Gastroesophageal sphincter (tissue), 4 donors: ENCODE results near the gene ATP6V0A4. TPM values are rescaled to one million over a fixed set of nuclear protein-coding genes. Genes with fewer than 3 reads are reported as not detected.

Experiments
- ATAC-seq: fragments of 150-250 bp; one replicate; pipeline ENCODE4 v1.9.1; 2016; ENCODE audit warnings: mild to moderate bottlenecking, moderate library complexity
- H3K27ac ChIP-seq, 4 donors: fragments of 200-600 bp; sonication (generic) in 3 of 4; 1 replicate in 3 of 4; 2 replicates in 1 of 4; pipeline ENCODE4 v1.5.1; 2016 to 2019
- H3K27me3 ChIP-seq: fragments of 200-600 bp; sonication (generic); one replicate; pipeline ENCODE4 v1.5.1; 2019
- H3K36me3 ChIP-seq, 2 donors: fragments of 200-600 bp; sonication (generic); one replicate each; pipeline ENCODE4 v1.5.1; 2019; ENCODE audit warnings: control low read depth in 1 of 2
- H3K4me1 ChIP-seq, 3 donors: fragments of 200-600 bp; sonication (generic); 1 replicate in 2 of 3; 2 replicates in 1 of 3; pipeline ENCODE4 v1.5.1; 2016 to 2019; ENCODE audit warnings: control low read depth in 2 of 3
- H3K4me3 ChIP-seq, 2 donors: fragments of 200-600 bp; sonication (generic); one replicate each; pipeline ENCODE4 v1.5.1; 2019; ENCODE audit warnings: mild to moderate bottlenecking in 1 of 2, moderate library complexity in 1 of 2
- H3K9me3 ChIP-seq, 3 donors: fragments of 200-600 bp; sonication (generic); one replicate each; pipeline ENCODE4 v1.5.1; 2017 to 2019; ENCODE audit warnings: control low read depth in 2 of 3
- CTCF ChIP-seq, 4 experiments: fragments of 200-600 bp in 2 of 4; fragments of 450-650 bp in 2 of 4; sonication (generic) in 1 of 4; IDR thresholded peaks; one replicate each; pipeline ENCODE4 v1.5.1; 2017 to 2019; ENCODE audit warnings: antibody characterized with exemption in 4 of 4, mild to moderate bottlenecking in 2 of 4, moderate library complexity in 2 of 4
- EP300 ChIP-seq: sonication (generic); formaldehyde crosslinking; IDR thresholded peaks from one replicate; pipeline ENCODE4 v1.6.1; 2017; ENCODE audit warnings: antibody characterized with exemption, mild to moderate bottlenecking
- POLR2A ChIP-seq, 2 donors: fragments of 450-650 bp; IDR thresholded peaks; one replicate each; pipeline ENCODE4 v1.6.1; 2017; ENCODE audit warnings: antibody characterized with exemption in 2 of 2, mild to moderate bottlenecking in 2 of 2, moderate library complexity in 1 of 2
- POLR2AphosphoS5 ChIP-seq: sonication (generic); formaldehyde crosslinking; IDR thresholded peaks from one replicate; pipeline ENCODE4 v1.6.1; 2017; ENCODE audit warnings: antibody characterized with exemption
- WGBS, 2 donors: methylation state at CpG; one replicate each; pipeline ENCODE4 v1.1.5; 2018; ENCODE audit warnings: low coverage in 1 of 2; 5-methylcytosine and 5-hydroxymethylcytosine counted together
- total RNA-seq, 4 donors: library from RNA; depleted of rRNA; stranded (reverse); fragments of >200 nt; gene quantifications; one replicate each; pipeline ENCODE4 v1.1.0, GENCODE V29; 2016

The ATP6V0A4 gene
- total RNA-seq, 4 donors from 2014 or later: 0.82 TPM; not detected in 3

GRCh38 chr7:138750473-138750872, 47.5 kb downstream of the ATP6V0A4 start:
- no peaks in the 10 kb centered on the region for H3K36me3 ChIP-seq
- no peak overlapping the region for H3K27ac ChIP-seq
- no peaks in the 10 kb centered on the region for H3K9me3 ChIP-seq
- WGBS, 2 donors: 100% methylated on average over 1 to 2 of the region's 15 CpGs
- TF ChIP-seq POLR2AphosphoS5 (no peak), EP300 (no peak), POLR2A (IDR thresholded peaks at IDR 0.05) (no peak), CTCF (IDR thresholded peaks at IDR 0.05) (no peak)
- no peaks in the 10 kb centered on the region for H3K4me1 ChIP-seq
- H3K4me3 ChIP-seq: no peak overlapping the region
- no peak for ATAC-seq
- peaks cover 25% of the 10 kb centered on the region for H3K27me3 ChIP-seq

GRCh38 chr7:138749960-138750359, 48.0 kb downstream of the ATP6V0A4 start:
- ATAC-seq: no peak
- no peak overlapping the region for H3K27ac ChIP-seq
- no peak overlapping the region for H3K4me3 ChIP-seq
- WGBS, 2 donors: 56 to 69% methylated on average over 3 of the region's 3 CpGs
- TF ChIP-seq EP300 (no peak), CTCF (IDR thresholded peaks at IDR 0.05) (no peak), POLR2A (IDR thresholded peaks at IDR 0.05) (no peak), POLR2AphosphoS5 (no peak)
- no peaks in the 10 kb centered on the region for H3K36me3 ChIP-seq
- H3K4me1 ChIP-seq: no peaks in the 10 kb centered on the region
- H3K9me3 ChIP-seq: no peaks in the 10 kb centered on the region
- peaks cover 25% of the 10 kb centered on the region for H3K27me3 ChIP-seq

DNA sequence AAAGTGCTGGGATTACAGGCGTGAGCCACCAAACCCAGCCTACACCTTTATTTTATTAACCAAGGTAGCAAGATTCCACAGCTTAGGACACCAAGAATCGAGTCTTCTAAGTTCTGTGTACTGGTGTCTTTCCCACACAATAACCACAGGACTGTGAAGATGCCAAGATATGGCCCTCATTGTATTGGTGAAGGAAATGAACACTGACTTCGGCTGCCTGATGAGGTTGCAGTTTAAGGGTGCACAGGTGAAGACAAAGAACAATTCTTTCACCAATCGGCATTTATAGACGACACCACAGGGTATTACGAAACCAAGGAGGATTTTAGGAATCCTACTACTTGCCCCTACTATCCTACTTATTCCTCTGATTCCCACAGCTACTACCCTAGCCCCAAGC, 49.3 kb downstream of the ATP6V0A4 start:
- no peaks in the 10 kb centered on the region for H3K4me1 ChIP-seq
- peaks cover 25% of the 10 kb centered on the region for H3K27me3 ChIP-seq
- no peak for TF ChIP-seq POLR2AphosphoS5
- no peak for TF ChIP-seq POLR2A (IDR thresholded peaks at IDR 0.05)
- no peak for TF ChIP-seq CTCF (IDR thresholded peaks at IDR 0.05)
- no peak for TF ChIP-seq EP300
- no peak for ATAC-seq
- no peaks in the 10 kb centered on the region for H3K9me3 ChIP-seq
- WGBS, 2 donors: 87 to 90% methylated on average over 6 of the region's 6 CpGs
- H3K36me3 ChIP-seq: no peaks in the 10 kb centered on the region
- H3K4me3 ChIP-seq: no peak overlapping the region
- H3K27ac ChIP-seq: no peak overlapping the region

DNA sequence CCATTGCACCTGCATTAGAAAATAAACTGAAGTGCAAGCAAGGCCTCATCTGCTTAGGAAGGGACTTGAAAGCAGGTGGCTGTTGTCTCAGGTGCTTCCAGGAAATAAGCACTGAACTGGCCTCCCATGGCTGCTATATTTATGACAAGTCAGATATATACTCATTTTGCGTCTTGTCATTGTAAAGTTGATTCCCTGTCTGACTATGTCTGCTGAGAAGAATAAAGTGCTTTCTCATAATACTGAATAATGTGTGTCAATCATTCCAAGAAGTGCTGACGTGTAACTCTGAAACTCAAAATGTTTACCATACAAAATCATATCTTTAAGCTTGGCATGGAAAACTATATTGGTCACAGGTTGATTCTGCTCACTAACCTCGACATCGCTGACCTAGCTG, 51.9 kb downstream of the ATP6V0A4 start:
- Histone ChIP-seq H3K27me3 (peaks cover 16% of the 10 kb centered on the region), H3K4me3 (no peak overlapping the region), H3K27ac (no peak overlapping the region), H3K4me1 (no peaks in the 10 kb centered on the region), H3K9me3 (no peaks in the 10 kb centered on the region), H3K36me3 (no peaks in the 10 kb centered on the region)
- ATAC-seq: no peak
- WGBS, 2 donors: 79 to 83% methylated on average over 1 to 4 of the region's 4 CpGs
- TF ChIP-seq CTCF (IDR thresholded peaks at IDR 0.05): no peak
- no peak for TF ChIP-seq EP300
- TF ChIP-seq POLR2A (IDR thresholded peaks at IDR 0.05): no peak
- no peak for TF ChIP-seq POLR2AphosphoS5

DNA sequence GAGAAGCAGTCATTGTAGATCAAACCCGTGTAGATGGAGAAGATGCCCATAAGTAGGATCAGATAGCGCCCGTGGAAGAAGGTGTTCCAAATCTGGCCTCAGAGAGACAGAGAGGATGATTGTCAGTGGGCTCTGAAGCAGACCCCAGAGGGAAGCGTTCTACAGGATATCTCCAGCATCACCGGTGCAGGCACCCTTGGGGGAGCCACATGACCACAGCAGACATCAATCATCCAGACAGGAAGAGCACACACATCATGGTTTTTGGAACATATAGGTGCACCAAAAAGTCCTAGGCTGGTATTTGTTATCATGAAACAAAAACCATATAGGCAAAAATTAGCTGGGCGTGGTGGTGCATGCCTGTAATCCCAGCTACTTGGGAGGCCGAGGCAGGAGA, 52.8 kb downstream of the ATP6V0A4 start:
- Histone ChIP-seq H3K27me3 (peaks cover 7% of the 10 kb centered on the region), H3K36me3 (no peaks in the 10 kb centered on the region), H3K4me3 (no peak overlapping the region), H3K9me3 (no peaks in the 10 kb centered on the region), H3K27ac (no peak overlapping the region), H3K4me1 (no peaks in the 10 kb centered on the region)
- ATAC-seq: no peak
- TF ChIP-seq CTCF (IDR thresholded peaks at IDR 0.05) (no peak), POLR2AphosphoS5 (no peak), EP300 (no peak), POLR2A (IDR thresholded peaks at IDR 0.05) (no peak)
- WGBS, 2 donors: 90 to 93% methylated on average over 3 to 5 of the region's 7 CpGs
